Transverse colon (tissue), 4 donors: ENCODE measurements around the gene CD3D. TPM values are rescaled to one million over a fixed set of nuclear protein-coding genes. Genes with fewer than 3 reads are reported as not detected.

Experiments used
- DNase-seq: peaks from one replicate; pipeline ENCODE4 v3.0.0-alpha.2; 2019
- H3K27ac ChIP-seq, 4 donors: fragments of 200-600 bp; sonication (generic); 2 replicates each; pipeline ENCODE4 v1.5.1; 2016 to 2018; ENCODE audit warnings: inconsistent platforms in 4 of 4
- H3K27me3 ChIP-seq: fragments of 200-600 bp; sonication (generic); 2 replicates; pipeline ENCODE4 v1.5.1; 2017; ENCODE audit warnings: inconsistent platforms
- H3K36me3 ChIP-seq, 4 donors: fragments of 200-600 bp; sonication (generic); 2 replicates each; pipeline ENCODE4 v1.5.1; 2017 to 2019; ENCODE audit warnings: inconsistent platforms in 4 of 4
- H3K4me1 ChIP-seq, 4 donors: fragments of 200-600 bp; sonication (generic); 2 replicates each; pipeline ENCODE4 v1.5.1; 2017 to 2020; ENCODE audit warnings: inconsistent platforms in 4 of 4
- H3K4me3 ChIP-seq, 4 donors: fragments of 200-600 bp; sonication (generic); 1 replicate in 1 of 4; 2 replicates in 3 of 4; pipeline versions ENCODE4 v1.5.1 to v1.6.1; 2017 to 2019; ENCODE audit warnings: inconsistent platforms in 4 of 4
- H3K9me3 ChIP-seq, 2 donors: fragments of 200-600 bp; sonication (generic); 2 replicates each; pipeline ENCODE4 v1.5.1; 2017 to 2019; ENCODE audit warnings: inconsistent platforms in 2 of 2
- EP300 ChIP-seq: sonication (generic); formaldehyde crosslinking; IDR thresholded peaks from one replicate; pipeline ENCODE4 v1.6.1; 2017; ENCODE audit warnings: antibody characterized with exemption, low read depth
- POLR2A ChIP-seq: fragments of 450-650 bp; IDR thresholded peaks from one replicate; pipeline ENCODE4 v1.6.1; 2016; ENCODE audit warnings: antibody characterized with exemption, mild to moderate bottlenecking, moderate library complexity
- POLR2AphosphoS5 ChIP-seq, 3 donors: sonication (generic); formaldehyde crosslinking; IDR thresholded peaks; one replicate each; pipeline ENCODE4 v1.6.1; 2016; ENCODE audit warnings: antibody characterized with exemption in 3 of 3
- WGBS, 2 donors: methylation state at CpG; one replicate each; pipeline ENCODE4 v1.1.5; 2018; ENCODE audit warnings: low coverage in 1 of 2; 5-methylcytosine and 5-hydroxymethylcytosine counted together
- in situ Hi-C, 4 donors: fragments of 200-750 bp; cut with MboI; loops; one replicate each; pipeline versions ENCODE4 v1.15.0 to v1.15.1; 2017; ENCODE audit warnings: low sequenced_read_pairs in 3 of 4, low pct_ligation_motif_present in 1 of 4, low pct_unique_long_range_greater_than_20kb in 1 of 4
- intact Hi-C: fragments of 100-400 bp; cut with DNase I; formaldehyde crosslinking; loops from one replicate; pipeline ENCODE4 v1.15.1; 2023; ENCODE audit warnings: low total_unique reads
- total RNA-seq, 4 donors: library from RNA; depleted of rRNA; stranded (reverse); fragments of >200 nt; gene quantifications; one replicate each; pipeline ENCODE4 v1.1.0, GENCODE V29; 2016
- TF ChIP-seq, protein P1 (sequence below), 5 experiments: fragments of 200-600 bp in 3 of 5; fragments of 450-650 bp in 2 of 5; sonication (generic) in 3 of 5; IDR thresholded peaks; 1 replicate in 2 of 5; 2 replicates in 3 of 5; pipeline ENCODE4 v1.5.1; 2016 to 2017; ENCODE audit warnings: antibody characterized with exemption in 5 of 5, inconsistent platforms in 3 of 5, mild to moderate bottlenecking in 2 of 5, moderate library complexity in 1 of 5

CD3D gene
- total RNA-seq, 4 donors from 2014 or later, result 3.5 to 19.2 (median 15.3) TPM; not detected in 1

DNA sequence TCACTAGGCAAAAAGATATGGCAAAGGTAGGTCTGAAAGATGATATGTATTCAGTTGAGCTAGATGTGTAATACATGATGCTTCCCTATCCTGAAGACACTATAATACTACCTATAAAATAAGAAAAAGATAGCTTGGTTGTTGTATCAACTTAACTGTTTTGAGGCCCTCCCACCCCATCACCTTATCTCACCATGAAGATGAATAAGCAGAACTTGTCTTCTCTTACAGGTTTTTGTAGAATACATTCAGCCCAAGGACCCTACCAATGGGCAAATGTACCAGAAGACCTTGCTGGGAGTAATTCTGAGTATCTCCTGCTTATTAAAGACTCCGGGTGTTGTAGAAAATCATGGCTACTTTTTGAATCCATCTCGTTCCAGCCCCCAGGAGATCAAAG is 30.8 kb upstream of the CD3D start:
- no peak for DNase-seq
- in situ Hi-C loops (loop anchor here in 3 of 4 donors (10.0 to 25.0 kb wide), 2 partner anchors 122 to 186 kb away; partner anchors contain the start of gene SCN2B (in 2 of the 3)), intact Hi-C loops (no loop called here)
- Histone ChIP-seq H3K9me3 (no peaks in the 10 kb centered on the region), H3K27ac (no peak overlapping the region), H3K4me3 (no peak overlapping the region), H3K27me3 (no peaks in the 10 kb centered on the region), H3K4me1 (no peaks in the 10 kb centered on the region), H3K36me3 (peaks cover 0 to 86% (median 43%) of the 10 kb centered on the region in 4 donors)
- TF ChIP-seq POLR2A, result no peak
- TF ChIP-seq POLR2AphosphoS5 (IDR thresholded peaks at IDR 0.05), result no peak
- TF ChIP-seq EP300, result no peak
- TF ChIP-seq, protein P1, sequence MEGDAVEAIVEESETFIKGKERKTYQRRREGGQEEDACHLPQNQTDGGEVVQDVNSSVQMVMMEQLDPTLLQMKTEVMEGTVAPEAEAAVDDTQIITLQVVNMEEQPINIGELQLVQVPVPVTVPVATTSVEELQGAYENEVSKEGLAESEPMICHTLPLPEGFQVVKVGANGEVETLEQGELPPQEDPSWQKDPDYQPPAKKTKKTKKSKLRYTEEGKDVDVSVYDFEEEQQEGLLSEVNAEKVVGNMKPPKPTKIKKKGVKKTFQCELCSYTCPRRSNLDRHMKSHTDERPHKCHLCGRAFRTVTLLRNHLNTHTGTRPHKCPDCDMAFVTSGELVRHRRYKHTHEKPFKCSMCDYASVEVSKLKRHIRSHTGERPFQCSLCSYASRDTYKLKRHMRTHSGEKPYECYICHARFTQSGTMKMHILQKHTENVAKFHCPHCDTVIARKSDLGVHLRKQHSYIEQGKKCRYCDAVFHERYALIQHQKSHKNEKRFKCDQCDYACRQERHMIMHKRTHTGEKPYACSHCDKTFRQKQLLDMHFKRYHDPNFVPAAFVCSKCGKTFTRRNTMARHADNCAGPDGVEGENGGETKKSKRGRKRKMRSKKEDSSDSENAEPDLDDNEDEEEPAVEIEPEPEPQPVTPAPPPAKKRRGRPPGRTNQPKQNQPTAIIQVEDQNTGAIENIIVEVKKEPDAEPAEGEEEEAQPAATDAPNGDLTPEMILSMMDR (IDR thresholded peaks at IDR 0.05), result no peak
- WGBS, 2 donors, result 93 to 100% methylated on average over 1 to 2 of the region's 2 CpGs

DNA sequence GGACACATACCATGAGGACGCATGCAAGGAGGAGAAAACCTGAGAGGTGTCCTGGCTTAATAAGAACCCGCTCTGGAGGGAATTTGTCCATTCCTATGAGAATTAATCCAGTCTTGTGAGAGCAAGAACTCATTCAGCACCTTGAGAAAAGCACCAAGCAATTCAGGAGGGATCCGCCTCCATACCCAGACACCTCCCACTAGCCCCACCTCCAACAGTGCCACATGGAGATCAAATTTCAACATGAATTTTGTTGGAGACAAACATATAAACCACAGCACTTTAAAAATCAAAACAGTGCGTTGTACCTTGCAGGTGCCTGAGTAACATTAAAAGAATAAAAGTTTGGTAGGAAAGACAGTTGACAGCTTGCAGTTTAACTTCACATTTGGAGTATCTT is 28.3 kb upstream of the CD3D start:
- TF ChIP-seq POLR2AphosphoS5 (IDR thresholded peaks at IDR 0.05), result no peak
- no peak for TF ChIP-seq EP300
- TF ChIP-seq POLR2A, result no peak
- TF ChIP-seq, protein P1 (IDR thresholded peaks at IDR 0.05), result no peak
- DNase-seq, result no peak
- Histone ChIP-seq H3K27ac (no peak overlapping the region), H3K9me3 (no peaks in the 10 kb centered on the region), H3K36me3 (peaks cover 0 to 85% (median 37%) of the 10 kb centered on the region in 4 donors), H3K4me1 (no peaks in the 10 kb centered on the region), H3K27me3 (no peaks in the 10 kb centered on the region), H3K4me3 (no peak overlapping the region)
- in situ Hi-C loops (loop anchor here in 3 of 4 donors (10.0 to 25.0 kb wide), 2 partner anchors 124 to 183 kb away; partner anchors contain the start of gene SCN2B (in 2 of the 3)), intact Hi-C loops (no loop called here)
- whole genome bisulfite sequencing, 2 donors, result 95 to 100% methylated on average over 2 to 4 of the region's 4 CpGs

GRCh38 chr11:118366287-118366686 is 23.8 kb upstream of the CD3D start:
- peaks cover 0 to 4% (median 1%) of the 10 kb centered on the region in 4 donors for H3K4me1 ChIP-seq
- in situ Hi-C loops (loop anchor here in 2 of 4 donors (25.0 kb wide), 1 partner anchor 179 kb away; the partner anchor contains the start of gene SCN2B (in 2 of the 2)), intact Hi-C loops (no loop called here)
- H3K4me3 ChIP-seq, result no peak overlapping the region
- 59% methylated on average over 1 of the region's 1 CpG; no CpG with 5 or more reads in 1 of the 2 donors for WGBS, 2 donors
- TF ChIP-seq, protein P1 (IDR thresholded peaks at IDR 0.05), result no peak
- TF ChIP-seq POLR2A (no peak), POLR2AphosphoS5 (IDR thresholded peaks at IDR 0.05) (no peak), EP300 (no peak)
- no peak for DNase-seq
- H3K36me3 ChIP-seq, result peaks cover 0 to 60% (median 23%) of the 10 kb centered on the region in 4 donors
- no peak overlapping the region for H3K27ac ChIP-seq
- H3K27me3 ChIP-seq, result no peaks in the 10 kb centered on the region
- H3K9me3 ChIP-seq, result no peaks in the 10 kb centered on the region

DNA sequence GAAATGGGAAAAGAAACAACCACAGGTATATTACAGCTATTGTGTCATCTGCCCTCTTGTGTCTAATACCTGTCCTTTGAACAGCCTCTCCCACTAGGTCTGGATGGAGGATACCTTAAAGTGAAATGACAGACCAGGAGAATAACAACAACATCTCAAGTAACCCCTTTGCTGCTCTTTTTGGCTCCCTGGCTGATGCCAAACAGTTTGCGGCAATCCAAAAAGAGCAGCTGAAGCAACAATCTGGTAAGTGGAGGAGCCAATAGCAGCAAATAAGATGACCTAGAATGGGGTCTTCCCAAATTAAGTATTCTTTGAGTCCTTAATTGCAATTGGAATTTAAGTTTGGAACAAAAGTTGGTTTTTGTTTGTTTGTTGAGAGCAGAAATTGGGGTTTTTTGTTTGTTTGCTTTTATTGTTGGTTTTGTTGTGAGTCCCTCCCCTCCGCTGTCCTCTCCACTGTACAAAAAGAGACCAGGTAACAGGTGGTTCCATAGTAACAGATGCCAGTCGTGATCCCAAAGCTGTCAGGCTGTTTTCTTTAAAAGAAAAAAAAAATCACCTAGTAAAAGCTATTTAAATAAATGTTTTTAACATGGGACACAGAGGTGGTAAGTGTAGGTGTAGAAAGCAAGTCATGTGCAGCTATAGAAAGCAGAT is 22.6 kb upstream of the CD3D start:
- TF ChIP-seq POLR2A (no peak), POLR2AphosphoS5 (IDR thresholded peaks at IDR 0.05) (no peak), EP300 (no peak)
- TF ChIP-seq, protein P1 (IDR thresholded peaks at IDR 0.05), result no peak
- DNase-seq, result no peak
- Histone ChIP-seq H3K9me3 (no peaks in the 10 kb centered on the region), H3K27me3 (no peaks in the 10 kb centered on the region), H3K4me1 (peaks cover 4 to 15% (median 10%) of the 10 kb centered on the region in 4 donors), H3K27ac (no peak overlapping the region), H3K4me3 (no peak overlapping the region), H3K36me3 (peaks cover 0 to 48% (median 17%) of the 10 kb centered on the region in 4 donors)
- intact Hi-C loops (no loop called here), in situ Hi-C loops (loop anchor here in 2 of 4 donors (25.0 kb wide), 1 partner anchor 178 kb away; the partner anchor contains the start of gene SCN2B (in 2 of the 2))
- WGBS, 2 donors, result 90 to 100% methylated on average over 2 to 3 of the region's 3 CpGs
